ENCODE data around the gene INKA2.

INKA2 gene

DNA sequence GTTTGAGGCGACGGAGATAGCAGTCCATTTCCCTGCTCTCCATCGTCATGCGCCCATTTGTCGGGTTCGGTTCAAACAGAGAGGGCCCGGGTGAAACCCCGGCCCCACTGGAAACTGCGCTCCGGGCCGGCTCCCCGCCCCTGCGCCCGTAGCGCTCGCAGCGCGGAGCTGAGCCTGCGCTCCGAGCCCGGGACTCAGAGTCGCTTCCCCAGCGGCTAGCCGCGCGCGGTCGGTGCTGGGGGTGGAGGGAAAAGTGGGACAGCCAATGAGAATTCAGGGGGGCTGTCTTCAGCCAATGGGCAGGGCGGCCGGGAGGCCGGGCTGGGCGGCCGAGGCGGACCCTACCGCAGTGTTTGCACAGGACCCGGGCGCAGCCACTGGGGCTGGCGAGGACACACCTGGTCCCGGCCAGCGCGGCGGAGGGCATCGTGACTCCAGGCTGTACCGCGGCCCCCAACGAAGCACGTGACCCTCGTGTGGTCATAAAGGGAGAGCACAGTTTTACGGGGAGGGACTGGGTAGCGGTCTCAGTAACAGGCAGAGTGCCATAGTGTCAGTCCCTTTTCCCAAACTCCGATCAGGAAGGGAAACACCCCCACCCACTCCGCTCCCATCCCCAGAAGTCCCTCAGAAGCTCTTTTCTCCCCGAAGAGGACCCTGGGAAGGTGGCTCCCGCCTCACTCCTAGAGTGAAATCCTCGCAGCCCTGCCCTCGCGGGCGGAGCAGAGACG lies at the start of gene INKA2:
Gene INKA2 (minus strand): TSS at position 202 of the 731 bp plus-strand sequence. CDS start 153 bp downstream, at position 49.
- DNase-seq = peak; percentile 88

DNA sequence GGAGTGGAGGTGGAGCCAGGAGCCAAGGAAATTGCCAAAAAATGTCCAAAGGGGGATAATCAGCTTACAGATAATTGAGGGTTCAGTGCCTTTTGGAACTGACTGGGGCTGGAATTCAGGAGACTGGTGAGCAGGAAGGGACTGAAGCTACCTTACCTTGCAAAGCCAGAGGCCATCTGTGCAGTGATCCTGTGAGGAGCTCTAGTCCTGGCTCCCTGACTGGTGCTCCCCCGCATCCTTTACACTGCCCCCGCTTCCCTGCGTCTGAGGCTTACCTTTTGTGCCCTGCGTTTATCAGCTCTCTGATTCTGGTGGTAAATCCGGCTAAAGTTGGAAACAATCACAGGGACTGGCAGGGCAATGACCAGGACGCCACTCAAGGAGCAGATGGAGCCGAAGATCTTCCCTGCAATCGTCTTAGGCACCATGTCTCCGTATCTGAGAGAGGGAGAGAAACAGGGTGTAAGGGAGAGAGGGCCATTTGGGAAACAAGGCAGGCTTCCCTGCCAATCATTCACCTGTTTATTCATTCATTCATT lies 47.5 kb upstream of the INKA2 start:
- no peak for DNase-seq

DNA sequence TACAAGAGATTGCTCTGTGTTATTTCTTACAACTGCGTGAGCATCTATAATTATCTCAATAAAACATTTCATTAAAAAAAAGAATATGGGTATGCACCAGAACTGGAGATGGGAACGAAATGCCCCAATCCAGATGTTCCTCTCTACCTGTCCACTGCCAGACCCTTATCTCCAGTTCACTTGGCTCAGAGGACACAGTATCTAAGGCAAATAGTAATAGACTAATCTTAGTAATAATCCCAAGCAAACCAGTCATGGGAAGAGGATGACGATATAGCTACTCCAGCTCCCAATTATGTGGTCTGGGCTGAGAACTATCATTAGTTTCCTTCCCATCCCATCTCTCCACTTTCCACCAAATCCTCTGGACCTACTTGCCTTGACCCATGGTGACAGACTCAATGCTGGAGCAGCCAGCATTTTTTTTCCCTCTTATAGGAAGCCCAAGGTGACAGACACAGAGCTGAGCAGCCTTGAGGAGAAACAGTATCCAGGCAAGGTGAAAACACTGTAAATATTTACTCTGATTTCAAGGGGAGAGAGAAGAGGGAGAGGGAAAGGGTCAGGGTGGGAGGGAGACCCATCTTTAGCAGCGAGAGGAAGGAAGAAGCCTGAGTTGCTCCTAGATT lies 45.2 kb upstream of the INKA2 start:
- no peak for DNase-seq

DNA sequence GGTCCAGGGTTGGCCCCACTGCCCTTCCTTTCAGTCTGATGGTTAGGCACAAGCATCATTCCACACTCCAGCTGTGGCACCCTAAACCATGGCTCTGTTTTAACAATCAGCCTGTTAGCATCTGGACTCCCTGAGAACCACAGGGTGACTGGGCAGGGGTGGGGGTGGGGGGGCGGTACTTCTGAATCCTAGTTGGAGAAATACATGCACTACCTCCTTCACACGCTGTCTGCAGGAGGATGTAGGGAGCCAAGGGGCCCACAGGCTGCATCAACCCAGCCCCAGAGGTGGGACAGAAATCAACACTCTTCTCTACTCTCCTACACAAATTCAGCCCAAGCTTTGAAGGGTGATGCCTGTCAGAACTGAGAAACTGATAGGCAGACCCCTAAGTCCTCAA lies 40.4 kb upstream of the INKA2 start:
- no peak for DNase-seq

DNA sequence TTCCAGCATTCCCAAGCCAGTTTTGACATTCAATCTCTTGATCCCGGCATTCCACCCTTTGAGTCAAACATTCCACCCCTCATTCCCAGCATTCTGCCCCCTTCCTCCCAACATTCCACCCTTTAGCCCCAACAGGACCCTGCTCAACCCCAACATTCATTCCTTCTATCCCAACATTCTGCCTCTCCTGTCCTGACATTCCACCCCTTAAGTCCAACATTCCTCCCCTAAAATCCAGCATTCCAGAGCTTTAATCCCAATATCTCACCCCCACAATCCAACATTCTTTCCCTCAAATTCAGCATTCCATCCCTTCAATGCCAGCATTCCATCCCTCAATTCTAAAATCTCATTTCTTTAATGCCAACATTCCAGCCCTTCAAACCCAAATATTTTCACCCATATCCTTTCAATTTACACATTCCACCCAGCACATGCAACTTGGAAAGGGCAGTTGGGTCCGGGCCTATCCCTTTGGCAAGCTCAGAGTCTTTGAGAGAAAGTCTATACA lies 39.4 kb upstream of the INKA2 start:
- no peak for DNase-seq

DNA sequence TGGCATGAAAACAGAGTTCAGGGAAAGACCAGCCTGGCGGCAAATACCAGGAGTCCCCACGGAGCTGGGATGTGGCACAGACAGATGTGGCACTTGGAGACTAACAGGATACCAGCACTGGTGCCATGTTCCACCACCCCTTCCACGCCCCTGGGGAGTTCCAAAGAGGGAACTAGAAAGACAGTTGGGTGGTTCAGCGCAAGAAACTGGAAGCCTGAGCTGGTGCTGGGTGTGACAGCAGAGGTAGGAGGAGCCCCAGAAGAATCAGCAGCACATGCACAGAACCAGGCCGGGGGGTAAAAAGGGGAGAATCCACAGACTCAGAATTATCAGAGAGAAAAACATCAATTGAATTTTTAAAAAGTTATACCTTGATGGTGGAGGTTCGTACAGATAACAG lies 38.9 kb upstream of the INKA2 start:
- no peak for DNase-seq

DNA sequence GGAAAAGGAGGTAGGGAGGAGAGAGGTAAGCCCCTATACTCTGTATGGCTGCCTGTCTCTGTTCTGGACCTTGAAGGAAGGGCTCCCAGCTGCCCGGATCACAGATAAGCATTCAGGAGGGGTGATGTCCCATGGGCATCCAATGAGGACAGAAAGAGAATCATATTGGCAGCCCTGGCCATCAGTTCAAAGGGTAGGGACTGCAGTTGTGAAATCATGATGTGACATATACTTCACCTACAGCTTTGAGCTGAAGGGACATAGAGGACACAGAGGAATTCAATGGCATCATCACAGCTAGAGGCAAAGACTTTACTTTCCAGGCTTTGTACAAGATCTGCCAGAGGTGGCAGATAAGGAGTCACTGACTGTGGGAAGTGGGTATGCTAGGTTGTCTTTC lies 38.1 kb upstream of the INKA2 start:
- no peak for DNase-seq

DNA sequence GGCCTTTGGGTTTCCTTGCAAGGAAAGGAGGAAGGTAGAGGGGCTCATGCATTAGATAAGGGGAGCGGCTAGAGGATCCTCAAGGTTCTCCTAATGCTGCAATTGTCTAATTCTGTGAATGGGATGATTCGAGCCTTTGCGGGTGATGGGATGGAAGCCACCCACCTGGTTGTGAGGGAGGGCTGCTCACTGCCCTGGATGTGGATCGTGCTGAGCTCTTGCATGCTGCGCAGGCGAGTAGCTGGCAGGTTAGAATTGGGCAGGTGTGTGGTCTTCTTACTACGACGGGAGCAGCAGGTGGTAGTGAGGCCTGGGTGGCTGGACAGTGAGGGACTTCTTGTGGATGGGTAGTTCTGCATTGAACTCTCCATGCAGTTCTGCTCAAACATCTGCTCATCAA lies 37.7 kb upstream of the INKA2 start:
- DNase-seq = no peak

DNA sequence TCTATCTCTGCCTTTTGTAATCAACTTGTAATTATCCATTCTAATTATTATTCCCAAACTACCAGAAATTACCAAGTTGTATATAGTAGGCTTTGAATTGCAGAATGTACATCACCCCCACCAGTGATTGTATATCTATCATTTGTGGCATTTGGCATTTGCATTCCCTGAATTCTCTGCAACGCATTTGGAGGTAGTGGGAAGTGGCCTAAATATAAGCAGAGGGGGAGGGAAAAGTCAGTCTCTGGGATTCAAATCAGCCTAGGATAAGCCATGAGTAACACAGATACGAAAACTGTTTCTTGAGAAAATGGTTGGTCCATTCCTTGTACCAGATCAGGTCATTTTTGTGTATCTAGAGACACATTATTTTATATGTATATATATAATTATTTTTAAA lies 37.2 kb upstream of the INKA2 start:
- DNase-seq = no peak

DNA sequence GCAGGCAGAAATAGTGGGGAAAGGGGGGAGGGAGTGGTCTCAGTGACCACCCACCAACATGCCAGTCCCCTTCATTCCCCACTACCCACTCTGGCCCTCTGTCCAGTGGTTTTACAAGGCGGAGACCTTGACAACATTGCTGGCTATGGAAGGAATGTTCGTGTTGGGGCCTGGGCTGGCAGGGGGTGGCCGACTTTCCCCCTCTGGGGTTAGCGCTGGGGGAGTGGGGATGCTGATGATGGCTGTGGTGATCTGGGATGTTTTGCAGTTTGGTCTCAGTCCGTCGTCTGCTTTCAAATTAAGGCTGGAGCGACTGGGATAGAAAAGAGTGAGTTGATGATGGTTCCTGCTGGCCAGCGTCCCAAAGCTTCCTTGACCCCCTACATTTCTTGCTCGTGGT lies 36.8 kb upstream of the INKA2 start:
- DNase-seq = no peak

DNA sequence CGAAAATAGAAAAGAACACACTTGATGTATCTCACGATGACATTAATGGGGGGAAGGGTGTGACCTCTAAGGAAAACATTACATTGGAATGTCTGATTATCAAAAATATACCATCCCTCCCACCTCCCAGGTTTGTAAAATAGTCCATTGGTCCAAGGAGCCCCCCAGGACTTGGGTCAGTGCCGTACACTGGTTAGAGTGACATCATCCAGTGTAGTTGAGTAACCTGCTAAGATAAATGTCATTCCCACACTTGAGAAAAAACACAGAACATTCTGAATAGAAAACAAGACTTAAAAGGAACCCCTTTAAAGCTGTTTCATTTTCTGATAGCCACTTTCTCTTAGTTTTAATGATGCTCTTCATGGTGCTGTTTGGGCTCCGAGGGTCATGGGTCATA lies 31.7 kb upstream of the INKA2 start:
- no peak for DNase-seq

DNA sequence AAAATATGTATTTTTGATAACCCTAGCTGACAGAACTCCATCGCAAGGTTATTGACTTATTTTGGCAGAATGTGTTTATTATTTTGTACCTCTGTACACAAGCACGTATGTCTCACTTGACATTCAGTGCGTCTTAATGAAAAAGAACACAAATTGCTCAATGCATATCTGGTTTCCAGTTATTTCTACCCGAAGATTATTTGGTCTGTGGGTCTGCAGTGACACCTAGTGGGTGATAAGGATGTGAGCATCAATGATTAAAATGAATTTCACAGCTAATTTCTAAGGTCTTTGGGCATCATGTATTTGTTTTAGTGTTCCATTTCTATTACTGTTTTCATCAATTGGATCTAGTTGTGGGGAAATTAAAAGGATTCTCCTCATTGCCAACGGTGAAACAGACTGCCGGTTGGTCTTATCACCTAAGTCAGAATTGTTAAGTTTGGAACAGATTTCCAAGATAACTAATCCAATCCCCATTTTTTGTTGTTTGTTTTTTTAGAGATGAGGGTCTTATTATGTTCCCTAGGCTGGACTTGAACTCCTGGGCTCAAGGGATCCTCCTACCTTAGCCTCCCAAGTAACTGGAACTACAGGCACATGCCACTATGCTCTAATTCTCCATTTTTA lies 30.4 kb upstream of the INKA2 start:
- DNase-seq = peak; percentile 39

DNA sequence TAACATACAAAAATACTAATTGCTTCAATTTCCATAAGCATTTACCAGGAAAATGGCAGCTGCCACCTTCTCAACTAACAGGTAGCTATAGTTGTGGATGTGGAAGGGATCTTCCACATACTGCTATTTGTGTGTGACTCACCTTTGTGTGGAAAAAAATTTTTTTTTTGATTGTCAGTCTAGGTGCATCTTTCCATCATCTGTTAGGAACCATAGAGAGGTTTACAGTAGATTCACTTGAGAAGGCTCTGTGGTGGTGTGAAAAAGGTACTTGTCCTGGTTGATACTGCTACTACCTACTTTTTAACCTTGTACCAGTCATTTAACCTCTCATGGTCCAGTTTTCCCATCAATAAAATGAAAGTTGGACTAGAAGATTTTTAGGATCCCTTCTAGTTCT lies 29.4 kb upstream of the INKA2 start:
- DNase-seq = no peak

DNA sequence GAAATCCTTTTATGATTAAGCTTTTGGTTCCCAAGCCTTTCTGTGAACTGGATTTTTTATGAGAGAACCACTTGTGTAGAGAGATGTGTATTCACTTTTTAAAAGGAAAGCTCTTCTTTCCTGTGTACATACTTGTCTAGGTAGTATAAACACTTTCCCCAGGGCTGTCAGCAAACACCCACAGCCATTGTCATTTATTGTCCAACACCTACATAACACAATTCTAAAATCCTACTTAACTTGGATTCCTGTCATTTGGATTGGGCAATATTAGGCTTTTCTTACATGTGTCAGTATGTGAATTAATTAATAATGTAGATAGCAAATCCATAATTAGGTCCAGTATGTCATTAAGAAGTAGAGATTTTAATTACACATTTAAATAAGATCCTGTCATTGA lies 28.8 kb upstream of the INKA2 start:
- no peak for DNase-seq

DNA sequence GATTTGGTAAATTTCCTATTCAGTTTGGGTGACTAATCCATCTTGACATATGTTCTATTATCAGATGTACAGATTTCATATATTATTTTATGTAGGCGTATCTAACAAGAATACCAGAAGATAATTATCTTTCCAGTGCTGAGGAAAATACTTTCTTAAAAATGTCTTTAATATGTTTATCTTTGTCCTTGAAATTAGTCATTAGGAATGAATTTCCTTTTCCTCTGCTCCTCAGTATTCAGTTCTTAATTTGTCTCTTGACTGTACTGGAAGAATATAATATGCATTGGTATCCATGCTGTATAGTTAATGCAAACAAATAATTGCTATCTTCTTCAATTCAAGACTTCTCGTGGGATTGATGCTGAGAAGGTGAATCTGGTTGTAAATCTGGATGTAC lies 23.1 kb upstream of the INKA2 start:
- no peak for DNase-seq

DNA sequence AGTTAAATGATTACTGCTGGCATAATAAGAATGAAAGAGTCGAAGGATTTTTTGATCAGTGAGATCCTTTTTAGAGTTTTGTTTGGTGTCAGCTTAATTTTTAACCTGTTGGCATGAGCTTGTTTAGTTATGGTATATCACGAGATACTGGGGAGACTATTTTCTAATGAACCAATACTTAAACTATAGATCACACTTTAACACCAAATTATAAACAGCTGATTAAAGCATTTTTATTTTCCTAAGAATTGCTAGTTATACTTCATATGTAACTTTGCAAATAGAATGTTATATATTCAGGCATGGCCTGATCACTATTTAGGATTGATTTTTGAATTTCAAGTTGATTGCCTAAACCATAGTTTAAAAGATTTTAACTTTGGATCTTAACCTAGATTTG lies 22.5 kb upstream of the INKA2 start:
- DNase-seq = no peak

DNA sequence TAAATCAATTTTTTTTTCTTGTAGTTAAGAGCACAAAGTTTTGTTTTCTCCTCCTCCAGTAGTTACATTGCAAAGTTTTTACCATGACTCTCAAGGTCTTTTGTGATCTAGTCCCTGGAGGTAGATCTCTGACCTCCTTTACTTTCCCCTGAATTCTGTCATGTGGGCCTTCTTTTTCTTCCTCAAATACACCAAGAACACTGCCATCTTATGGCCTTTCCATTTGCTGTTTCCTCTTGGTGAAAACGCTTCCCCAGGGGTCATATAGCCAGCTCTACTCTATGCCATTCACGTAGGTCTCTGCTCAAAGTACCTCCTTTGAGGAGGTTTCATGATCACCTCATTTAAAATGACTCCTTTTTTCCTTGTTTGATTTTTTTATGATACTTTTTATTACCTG lies 19.2 kb upstream of the INKA2 start:
- DNase-seq = no peak

DNA sequence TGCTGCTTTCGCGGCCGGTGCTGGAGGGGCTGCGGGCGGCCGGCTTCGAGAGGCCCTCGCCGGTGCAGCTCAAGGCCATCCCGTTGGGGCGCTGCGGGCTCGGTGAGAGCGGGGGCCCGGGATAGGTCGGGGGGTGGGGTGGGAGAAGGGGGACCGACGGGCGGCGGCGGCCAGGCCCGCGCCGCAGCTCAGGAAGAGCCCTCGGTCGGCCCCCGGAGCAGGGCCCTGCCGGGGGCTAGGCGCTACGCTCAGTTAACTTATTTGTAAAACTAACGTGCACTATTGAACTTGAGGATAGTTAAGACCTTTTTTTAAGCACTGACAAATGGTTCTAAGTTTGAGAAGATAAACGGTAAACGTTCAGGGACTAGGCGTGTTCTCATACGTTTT lies 16.9 kb upstream of the INKA2 start:
- no peak for DNase-seq

DNA sequence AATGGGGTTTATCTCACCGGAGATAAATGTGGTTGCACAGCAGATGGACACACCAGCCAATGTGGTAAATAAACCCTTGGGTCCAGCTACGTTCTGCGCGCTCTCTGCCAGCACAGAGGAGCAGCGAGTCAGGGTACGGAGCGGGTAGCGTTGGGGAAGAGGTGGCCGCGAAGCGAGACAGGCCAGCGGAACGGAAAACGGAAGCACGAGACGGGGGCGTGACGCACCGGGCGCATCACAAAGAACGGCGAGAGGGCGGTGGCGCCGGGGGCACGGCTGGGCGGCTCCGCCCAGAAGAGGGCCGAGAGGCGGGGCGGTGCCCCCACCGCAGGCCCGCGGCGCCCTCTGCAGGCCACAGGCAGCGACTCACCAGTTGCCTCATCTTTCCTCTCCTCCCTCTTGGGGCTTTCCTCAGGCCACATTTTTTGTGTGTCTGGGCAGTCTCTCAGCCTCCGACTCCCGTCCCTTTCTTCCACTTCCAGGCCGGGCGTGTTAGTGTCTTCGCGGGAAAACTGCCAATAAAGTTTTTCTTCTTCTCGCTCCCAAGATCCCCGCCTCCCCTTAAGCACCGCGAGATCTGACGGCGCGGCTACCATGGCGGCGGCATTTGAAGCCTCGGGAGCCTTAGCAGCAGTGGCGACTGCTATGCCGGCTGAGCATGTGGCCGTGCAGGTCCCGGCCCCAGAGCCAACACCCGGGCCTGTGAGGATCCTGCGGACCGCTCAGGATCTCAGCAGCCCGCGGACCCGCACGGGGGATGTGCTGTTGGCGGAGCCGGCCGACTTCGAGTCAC lies 16.3 kb upstream of the INKA2 start, which contains the start of gene DDX20:
Gene DDX20 (plus strand): TSS at position 571 of the 793 bp plus-strand sequence. CDS start 24 bp downstream, at position 595.
- peak; percentile 94 for DNase-seq

DNA sequence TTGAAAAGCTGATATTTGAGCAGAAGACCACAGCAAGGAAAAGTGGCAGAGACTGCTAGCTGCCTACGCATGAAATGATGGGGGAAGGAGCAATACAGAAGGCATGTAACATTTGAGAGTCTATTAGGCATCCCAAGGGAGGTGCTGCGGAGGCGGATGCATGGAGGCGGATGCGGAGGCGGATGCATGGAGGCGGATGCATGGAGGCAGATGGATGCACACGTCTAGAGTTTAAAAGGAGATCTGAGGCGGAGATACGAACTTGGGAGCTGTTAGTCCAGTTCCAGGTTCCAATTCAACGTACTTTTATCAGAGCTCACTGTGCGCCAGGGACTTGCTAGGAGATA lies 15.8 kb upstream of the INKA2 start:
- DNase-seq = peak; percentile 51

DNA sequence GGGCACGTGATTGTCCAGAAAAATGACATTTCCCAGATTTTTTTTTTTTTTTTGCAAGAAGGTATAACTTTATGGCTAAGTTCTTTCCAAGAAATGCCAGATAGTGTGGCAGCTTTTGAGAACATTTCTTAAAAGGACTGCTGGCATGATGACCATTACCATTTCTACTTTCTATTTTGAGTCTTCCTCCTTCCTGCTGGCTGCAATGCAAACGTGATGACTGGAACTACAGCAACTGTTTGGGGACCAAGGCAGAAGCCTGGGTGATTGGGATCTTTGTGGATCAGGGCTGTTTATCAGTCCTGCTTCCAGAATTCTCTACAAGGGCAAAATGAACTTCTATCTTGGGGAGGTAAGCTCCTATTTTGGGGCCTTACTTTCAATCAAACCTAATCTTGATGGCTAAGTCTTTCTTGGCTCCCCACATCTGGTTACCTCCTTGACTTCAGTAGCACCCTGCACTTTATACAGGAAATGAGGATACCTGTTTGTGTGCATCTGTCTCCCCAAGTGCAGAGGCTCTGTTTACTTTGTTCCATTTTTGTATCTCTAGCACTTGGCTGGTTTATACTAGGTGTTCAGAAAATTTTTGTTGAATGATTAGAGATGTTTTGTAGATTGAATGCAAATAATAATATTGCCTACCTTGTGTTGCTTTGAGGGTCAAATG lies 12.8 kb upstream of the INKA2 start:
- no peak for DNase-seq

DNA sequence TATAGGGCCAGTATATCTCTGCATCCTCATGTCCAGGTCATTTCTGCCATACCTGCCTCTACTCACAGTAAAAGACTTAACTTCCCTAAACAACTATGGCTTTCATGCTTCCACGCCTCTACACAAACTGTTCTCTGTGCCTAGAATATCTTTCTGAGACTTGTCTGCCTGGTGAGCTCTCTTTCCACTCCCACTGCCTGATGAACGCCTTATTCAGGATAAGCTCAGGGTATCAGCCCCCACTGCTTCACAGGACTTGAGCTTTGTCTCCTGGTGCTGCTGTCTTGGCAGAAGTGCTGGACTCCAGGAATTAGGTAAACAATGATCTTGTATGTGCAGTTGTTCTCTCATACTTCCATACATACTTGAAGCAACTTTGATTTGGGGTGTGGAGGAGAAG lies 11.7 kb upstream of the INKA2 start:
- no peak for DNase-seq

DNA sequence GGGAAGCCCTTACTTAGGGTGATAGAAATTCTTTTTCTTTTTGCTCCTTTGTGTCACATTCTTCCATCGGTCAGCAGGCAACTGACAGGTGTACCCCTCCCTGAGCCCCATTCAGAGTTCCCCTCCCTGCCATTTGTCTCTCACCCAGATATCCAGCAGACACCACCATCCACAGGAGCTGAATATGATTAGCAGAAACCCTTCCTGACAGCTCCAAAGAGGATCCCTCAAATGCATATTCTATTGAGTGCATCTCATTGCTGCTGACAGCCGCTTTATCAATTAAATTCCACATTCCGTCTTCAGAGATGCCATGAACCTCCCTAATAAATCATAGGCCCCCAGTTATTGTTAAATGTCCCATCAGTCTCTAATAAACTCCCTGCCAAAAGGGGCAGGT lies 10.4 kb upstream of the INKA2 start:
- DNase-seq = no peak
